Measurements from ENCODE around the gene P4HTM.
"Not testable (repeated sequence)": the region's sequence is repeated elsewhere in the genome, so short reads cannot be mapped to it uniquely, and the experiment has no call there.

P4HTM gene

GRCh38 chr3:49005303-49005680 is 15.3 kb downstream of the P4HTM start:
- Histone ChIP-seq H3K4me1 (peaks cover 4% of the 10 kb centered on the region; the same call in 1 of the 2 replicates), H3K27me3 (no peaks in the 10 kb centered on the region), H3K9me3 (no peaks in the 10 kb centered on the region), H3K4me3 (ENCODE audit: low read depth, low read length) (no peak overlapping the region), H3K36me3 (peaks cover 4% of the 10 kb centered on the region; the same call in 1 of the 2 replicates)
- no peak for TF ChIP-seq CTCF (IDR thresholded peaks at IDR 0.05; ENCODE audit: low read depth, low read length)
- no peak for DNase-seq

GRCh38 chr3:49005998-49006397 is 16.0 kb downstream of the P4HTM start:
- no peaks in the 10 kb centered on the region for H3K27me3 ChIP-seq

GRCh38 chr3:49006408-49007067 is 16.5 kb downstream of the P4HTM start:
- peak overlapping the region; percentile 71 for H3K4me3 ChIP-seq (ENCODE audit: low read depth, low read length)
- TF ChIP-seq CTCF (IDR thresholded peaks at IDR 0.05; ENCODE audit: low read depth, low read length) = no peak
- no peaks in the 10 kb centered on the region for H3K27me3 ChIP-seq
- peaks cover 4% of the 10 kb centered on the region; the same call in 1 of the 2 replicates for H3K4me1 ChIP-seq
- DNase-seq = no peak
- peaks cover 4% of the 10 kb centered on the region; the same call in 1 of the 2 replicates for H3K36me3 ChIP-seq
- H3K9me3 ChIP-seq = no peaks in the 10 kb centered on the region

More at GRCh38 chr3:49005998-49006397, 16.0 kb downstream of the P4HTM start:
- Histone ChIP-seq H3K36me3 (peaks cover 4% of the 10 kb centered on the region; the same call in 1 of the 2 replicates), H3K4me1 (peaks cover 4% of the 10 kb centered on the region; the same call in 1 of the 2 replicates), H3K4me3 (ENCODE audit: low read depth, low read length) (peak overlapping the region; percentile 71), H3K9me3 (no peaks in the 10 kb centered on the region)
- no peak for TF ChIP-seq CTCF (IDR thresholded peaks at IDR 0.05; ENCODE audit: low read depth, low read length)
- DNase-seq = no peak

- Histone ChIP-seq H3K9me3 (no peaks in the 10 kb centered on the region), H3K36me3 (peaks cover 10% of the 10 kb centered on the region), H3K27me3 (no peaks in the 10 kb centered on the region), H3K4me1 (peaks cover 4% of the 10 kb centered on the region; the same call in 1 of the 2 replicates), H3K4me3 (ENCODE audit: low read depth, low read length) (peak within 1 kb of the TSS; percentile 71)
- peak; percentile 32 for TF ChIP-seq CTCF (IDR thresholded peaks at IDR 0.05; ENCODE audit: low read depth, low read length)
- DNase-seq = peak; percentile 94
Observed at GRCh38 chr3:49007068-49007770, 17.2 kb downstream of the P4HTM start, which contains the start of gene WDR6. Gene WDR6 (plus strand): TSS chr3:49007391. CDS start chr3:49007432, 41 bp downstream.

- peak; percentile 83 for DNase-seq
- Histone ChIP-seq H3K4me1 (peaks cover 4% of the 10 kb centered on the region; the same call in 1 of the 2 replicates), H3K9me3 (no peaks in the 10 kb centered on the region), H3K36me3 (peaks cover 14% of the 10 kb centered on the region), H3K27me3 (no peaks in the 10 kb centered on the region), H3K4me3 (ENCODE audit: low read depth, low read length) (peak overlapping the region; percentile 71)
- TF ChIP-seq CTCF (IDR thresholded peaks at IDR 0.05; ENCODE audit: low read depth, low read length) = no peak
Observed at GRCh38 chr3:49007771-49008528, 17.9 kb downstream of the P4HTM start.

GRCh38 chr3:49008627-49009026 is 18.6 kb downstream of the P4HTM start:
- not testable (repeated sequence) for H3K4me3 ChIP-seq (ENCODE audit: low read depth, low read length)

More at GRCh38 chr3:49008627-49009026, 18.6 kb downstream of the P4HTM start:
- DNase-seq, H3K27me3 ChIP-seq, H3K9me3 ChIP-seq, H3K4me1 ChIP-seq: not testable (repeated sequence)
- H3K36me3 ChIP-seq = peaks cover 19% of the 10 kb centered on the region

All from BE2C (cell line).